HG03175 (cell line): ENCODE data around the gene GRM3.

ENCODE experiments used
- ATAC-seq: cut with Tn5 transposase; IDR thresholded peaks from one replicate; pipeline ENCODE4 v1.9.1; 2021; ENCODE audit warnings: mild to moderate bottlenecking, moderate library complexity; ENCODE audit not compliant: unreplicated experiment

The GRM3 gene

GRCh38 chr7:86689363-86689762, 45.7 kb downstream of the GRM3 start:
- no peak for ATAC-seq

DNA sequence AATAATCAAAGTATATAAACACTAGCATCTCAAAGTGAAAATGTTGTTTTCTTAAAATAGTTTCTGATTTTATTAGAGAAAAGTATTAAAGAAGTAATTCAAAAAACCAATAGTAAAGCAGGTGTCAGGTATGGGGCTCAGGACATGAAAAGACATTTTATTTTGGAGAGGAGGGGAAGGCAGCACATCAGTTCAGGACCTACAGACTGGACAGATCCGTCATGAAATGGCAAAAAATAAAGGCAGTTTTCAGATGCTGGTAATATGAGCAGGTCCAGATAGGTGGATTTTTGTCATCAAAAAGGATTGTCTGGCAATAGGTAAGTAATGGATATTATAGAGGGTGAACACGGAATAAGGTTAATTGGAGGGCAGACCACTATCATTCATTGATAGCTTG, 49.0 kb downstream of the GRM3 start:
- ATAC-seq: no peak

GRCh38 chr7:86706406-86706805, 62.7 kb downstream of the GRM3 start:
- ATAC-seq: no peak

DNA sequence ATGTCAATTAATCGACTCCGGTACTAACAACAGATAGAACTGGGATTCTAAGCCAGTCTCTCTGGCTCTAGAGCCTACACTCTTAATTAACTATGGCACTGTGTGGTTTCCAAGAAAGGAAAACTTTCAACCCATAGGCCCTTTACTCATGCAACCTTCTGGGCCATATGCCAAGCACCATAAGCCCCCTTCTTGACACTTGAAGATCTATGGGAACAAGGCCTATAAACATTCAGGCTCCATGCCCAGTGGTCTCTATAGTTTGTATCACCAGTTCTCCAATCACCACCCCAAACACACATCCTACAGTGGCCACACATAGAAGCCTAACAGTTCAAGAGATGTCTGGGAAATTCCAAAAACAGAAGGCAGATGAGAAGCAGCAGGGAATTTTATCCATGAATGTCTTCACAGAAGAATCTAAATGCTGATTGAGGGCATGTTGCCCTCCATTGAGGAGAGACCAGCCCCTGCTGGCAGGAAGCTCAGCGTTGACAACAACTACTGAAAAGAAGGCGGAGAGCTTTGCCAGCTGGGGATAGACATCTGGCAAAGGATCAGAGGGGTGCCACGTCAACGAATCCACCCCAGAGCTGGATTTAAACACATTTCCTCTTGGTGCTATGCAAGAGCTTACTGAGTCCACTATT, 64.4 kb downstream of the GRM3 start:
- no peak for ATAC-seq

GRCh38 chr7:86720306-86720705, 76.6 kb downstream of the GRM3 start:
- ATAC-seq: no peak

DNA sequence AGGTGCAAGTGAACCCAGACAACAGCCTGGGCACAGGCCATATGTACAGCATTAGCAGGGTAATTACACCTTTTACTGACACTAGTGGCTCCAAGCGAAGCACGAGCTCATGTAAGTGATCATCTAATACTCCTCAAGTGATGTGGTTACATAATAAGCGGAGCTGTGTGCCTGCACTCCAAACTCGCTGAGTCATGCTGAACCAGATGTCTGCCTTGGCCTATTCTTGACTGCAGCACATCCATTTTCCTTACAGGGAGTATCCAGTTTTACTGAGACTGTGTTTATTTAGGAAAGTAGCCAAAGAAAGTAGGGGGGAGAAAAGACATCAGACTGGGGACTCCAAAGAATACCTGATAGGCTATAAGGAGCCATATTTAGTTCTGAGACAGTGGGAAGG, 90.1 kb downstream of the GRM3 start:
- ATAC-seq: no peak

GRCh38 chr7:86745013-86745745, 101.5 kb downstream of the GRM3 start:
- ATAC-seq: no peak

DNA sequence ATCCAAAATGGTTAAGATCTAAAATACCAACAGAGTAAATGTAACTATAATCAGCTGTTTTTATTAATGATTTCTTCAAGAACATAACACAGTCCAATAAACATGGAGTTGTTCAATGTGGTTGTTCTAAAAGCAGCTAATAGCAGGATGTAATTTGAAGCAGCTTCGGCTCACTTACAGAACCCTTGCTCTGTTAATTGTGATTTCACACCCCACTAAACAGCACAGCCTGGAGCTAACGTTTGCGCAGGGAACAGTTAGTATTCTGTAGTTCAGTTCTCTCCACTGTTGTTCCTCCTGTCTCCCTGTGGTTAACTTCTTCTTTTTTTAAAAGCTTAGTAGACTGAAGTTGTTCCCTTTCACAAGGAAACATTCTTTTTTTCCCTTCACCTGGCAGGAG, 104.0 kb downstream of the GRM3 start:
- ATAC-seq: no peak

- no peak for ATAC-seq
Observed at GRCh38 chr7:86748201-86748600, 104.5 kb downstream of the GRM3 start.

GRCh38 chr7:86748843-86749719, 105.4 kb downstream of the GRM3 start:
- ATAC-seq: no peak

GRCh38 chr7:86749741-86750665, 106.3 kb downstream of the GRM3 start:
- ATAC-seq: no peak

GRCh38 chr7:86760236-86760635, 116.5 kb downstream of the GRM3 start:
- no peak for ATAC-seq

DNA sequence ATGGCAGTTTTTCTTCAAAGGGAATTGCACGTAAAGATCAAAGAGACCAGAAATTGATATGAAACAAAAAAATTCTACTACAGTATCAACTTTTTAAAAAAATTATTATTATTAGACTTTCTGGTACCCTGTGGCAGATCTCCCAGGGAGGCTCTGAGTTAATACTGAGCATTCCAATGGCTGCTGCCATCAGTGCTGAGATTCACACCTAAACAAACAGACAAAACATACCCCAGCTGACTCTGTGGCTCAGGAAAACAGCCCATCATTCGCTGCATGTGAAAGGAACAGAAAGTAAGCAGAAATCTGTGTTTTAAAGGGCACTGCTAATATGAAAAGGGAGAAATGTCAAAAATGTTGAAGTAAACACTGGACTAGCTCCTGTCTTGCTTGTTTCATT, 118.4 kb downstream of the GRM3 start:
- ATAC-seq: no peak

GRCh38 chr7:86765931-86766330, 122.2 kb downstream of the GRM3 start:
- ATAC-seq: no peak

GRCh38 chr7:86768394-86768793, 124.7 kb downstream of the GRM3 start:
- ATAC-seq: no peak

- peak; percentile 78 for ATAC-seq
Observed at GRCh38 chr7:86768967-86769760, 125.5 kb downstream of the GRM3 start.

DNA sequence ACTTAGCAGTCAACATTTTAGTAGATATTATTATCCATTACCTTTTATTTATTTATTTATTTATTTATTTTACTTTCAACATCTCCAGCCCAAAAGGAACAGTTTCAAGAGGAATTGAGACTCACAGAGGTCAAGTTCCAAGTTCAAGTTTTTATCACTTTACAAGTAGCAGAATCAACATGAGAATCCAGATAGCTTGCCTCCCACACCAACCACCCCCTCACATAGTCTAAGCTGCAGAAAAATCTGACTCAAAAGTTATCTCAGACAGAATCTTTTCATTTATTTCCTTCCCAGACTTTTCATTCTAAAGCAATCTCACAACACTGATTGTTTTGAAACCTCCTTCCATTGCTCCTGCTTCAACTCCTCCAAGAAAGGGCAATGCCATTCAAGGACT, 129.6 kb downstream of the GRM3 start:
- ATAC-seq: no peak

DNA sequence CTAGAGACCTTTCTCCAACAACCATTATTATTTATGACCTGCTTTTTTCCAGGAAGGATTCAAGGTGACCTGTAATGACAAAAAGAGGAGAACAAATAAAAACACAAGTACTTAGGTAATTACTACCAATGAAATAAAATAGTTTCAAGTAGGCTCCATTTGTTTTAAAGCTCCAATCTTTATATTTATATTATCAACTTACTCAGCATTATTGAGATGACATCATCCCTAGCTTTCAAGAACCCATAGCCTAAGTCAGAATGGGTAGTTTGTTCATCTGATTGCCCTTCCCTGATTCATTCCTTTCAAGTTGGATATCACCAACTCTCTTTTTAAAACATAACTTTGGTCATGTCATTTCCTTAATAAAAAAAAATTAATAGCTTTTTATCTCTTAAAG, 131.5 kb downstream of the GRM3 start:
- no peak for ATAC-seq

DNA sequence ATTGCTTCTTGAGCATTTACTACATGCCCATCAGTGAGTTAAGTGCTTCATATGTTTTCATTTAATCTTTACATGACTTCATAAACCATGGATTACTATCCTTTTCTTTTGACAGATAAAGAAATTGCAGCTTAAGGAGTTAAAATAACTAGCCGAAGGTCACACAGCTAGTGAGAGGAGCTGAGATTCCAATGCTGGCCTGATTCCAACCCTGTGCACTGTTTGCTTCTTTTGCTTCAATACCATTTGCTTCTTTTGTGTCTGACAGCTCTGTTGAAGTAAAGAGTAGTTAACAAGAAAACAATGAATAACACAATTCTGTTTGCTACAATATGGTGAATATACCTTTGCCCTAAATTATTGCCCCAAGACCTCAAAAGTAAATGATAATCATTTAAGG, 132.4 kb downstream of the GRM3 start:
- ATAC-seq: no peak

DNA sequence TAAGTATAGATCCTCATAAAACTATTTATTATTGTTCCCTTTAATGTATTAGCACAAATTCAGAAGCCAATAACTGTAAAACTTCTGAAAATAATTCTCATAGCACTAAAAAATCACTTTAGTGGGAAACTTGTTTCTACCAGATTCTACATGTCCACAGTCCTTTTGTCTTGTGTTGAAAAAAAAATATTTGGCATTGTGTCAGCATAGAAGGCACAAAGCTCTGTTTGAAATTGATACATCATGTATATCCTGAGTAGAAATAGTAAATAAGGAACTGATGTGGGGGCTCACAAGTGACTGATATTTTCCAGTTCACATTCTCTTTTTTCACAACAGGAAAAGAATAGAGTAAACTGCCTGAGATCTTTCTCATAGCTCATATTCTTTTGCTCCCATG, 134.6 kb downstream of the GRM3 start:
- ATAC-seq: no peak
